Lower lobe of right lung (tissue), 2 donors: ENCODE measurements around the gene COL1A1. TPM values are rescaled to one million over a fixed set of nuclear protein-coding genes. Genes with fewer than 3 reads are reported as not detected.

Experiments used
- ATAC-seq, 2 donors: fragments of 200-7000 bp; cut with Tn5 transposase; one replicate each; pipeline ENCODE4 v1.9.1; 2020 to 2022; ENCODE audit warnings: mild to moderate bottlenecking in 2 of 2, moderate library complexity in 2 of 2
- DNase-seq: peaks from one replicate; pipeline ENCODE4 v3.0.0-alpha.2; 2020
- H3K27ac ChIP-seq: fragments of 200-600 bp; one replicate; pipeline ENCODE4 v1.8.0; 2022
- H3K27me3 ChIP-seq: fragments of 200-600 bp; one replicate; pipeline ENCODE4 v1.8.0; 2022; ENCODE audit warnings: low read depth
- H3K36me3 ChIP-seq: fragments of 200-600 bp; one replicate; pipeline ENCODE4 v1.8.0; 2022; ENCODE audit warnings: mild to moderate bottlenecking
- H3K4me1 ChIP-seq: fragments of 200-600 bp; one replicate; pipeline ENCODE4 v1.8.0; 2022
- H3K4me3 ChIP-seq: fragments of 200-600 bp; one replicate; pipeline ENCODE4 v1.8.0; 2022; ENCODE audit warnings: mild to moderate bottlenecking
- H3K9me3 ChIP-seq: fragments of 200-600 bp; one replicate; pipeline ENCODE4 v1.8.0; 2022
- intact Hi-C: fragments of 100-400 bp; cut with DNase I; formaldehyde crosslinking; loops from one replicate; pipeline ENCODE4 v1.11.0; 2022
- total RNA-seq: library from RNA; stranded (reverse); fragmentation: NEBNext Ultra II Directional; extraction: Animal tissue kit (Norgen Biotek cat#: 25700); gene quantifications from one replicate; pipeline ENCODE4 v1.2.1, GENCODE V29; 2021
- TF ChIP-seq, protein P1 (sequence below): fragments of 200-600 bp; IDR thresholded peaks from one replicate; pipeline ENCODE4 v1.8.0; 2022; ENCODE audit warnings: antibody characterized with exemption, mild to moderate bottlenecking
- donor health status: DM: no; HTN: yes; CAD: no; lungs with severe emphysema.

Gene COL1A1
- total RNA-seq, 1 donor from 2014 or later = 142 TPM

DNA sequence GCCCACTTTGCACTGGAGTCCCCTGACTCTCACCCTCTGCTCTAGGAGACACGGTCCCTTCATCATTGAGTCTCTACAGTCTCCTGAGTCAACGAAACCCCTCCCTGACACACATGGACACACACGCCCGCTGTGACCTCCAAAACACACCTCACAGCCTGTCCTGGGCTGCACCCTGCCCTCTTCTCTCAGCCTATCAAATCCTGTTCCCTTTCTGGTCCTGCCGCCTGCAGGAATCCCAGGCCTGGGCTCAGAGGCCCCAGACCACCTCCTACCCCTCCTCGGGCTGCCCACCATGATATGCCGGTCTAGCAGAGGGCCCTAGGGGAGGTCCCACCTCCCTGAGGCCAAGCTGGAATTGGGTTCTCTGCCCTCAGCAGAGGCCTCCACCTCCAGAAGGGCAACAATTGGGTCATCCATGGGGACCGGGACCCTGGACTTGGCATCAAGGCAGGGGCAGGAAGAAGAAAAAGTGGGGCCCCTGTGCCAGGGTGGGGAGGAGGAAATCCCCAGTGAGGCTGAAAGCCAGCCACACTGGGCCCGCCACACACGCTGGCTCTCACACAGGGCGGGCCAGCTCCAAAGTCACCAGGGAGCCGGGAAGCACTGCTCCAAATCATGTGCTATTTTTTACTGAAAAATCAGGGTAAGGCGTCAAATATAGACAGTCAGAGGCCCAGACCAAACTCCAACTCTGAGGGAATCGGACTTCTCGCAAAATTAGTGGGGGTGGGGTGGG lies 54.3 kb downstream of the COL1A1 start:
- no peaks in the 10 kb centered on the region for H3K27me3 ChIP-seq
- H3K4me1 ChIP-seq = peaks cover 52% of the 10 kb centered on the region
- H3K4me3 ChIP-seq = peak overlapping the region; percentile 78
- H3K9me3 ChIP-seq = no peaks in the 10 kb centered on the region
- intact Hi-C loops = no loop called here
- H3K36me3 ChIP-seq = peaks cover 47% of the 10 kb centered on the region
- peak overlapping the region; percentile 86 for H3K27ac ChIP-seq
- no peak for ATAC-seq
- no peak for DNase-seq
- TF ChIP-seq, protein P1, sequence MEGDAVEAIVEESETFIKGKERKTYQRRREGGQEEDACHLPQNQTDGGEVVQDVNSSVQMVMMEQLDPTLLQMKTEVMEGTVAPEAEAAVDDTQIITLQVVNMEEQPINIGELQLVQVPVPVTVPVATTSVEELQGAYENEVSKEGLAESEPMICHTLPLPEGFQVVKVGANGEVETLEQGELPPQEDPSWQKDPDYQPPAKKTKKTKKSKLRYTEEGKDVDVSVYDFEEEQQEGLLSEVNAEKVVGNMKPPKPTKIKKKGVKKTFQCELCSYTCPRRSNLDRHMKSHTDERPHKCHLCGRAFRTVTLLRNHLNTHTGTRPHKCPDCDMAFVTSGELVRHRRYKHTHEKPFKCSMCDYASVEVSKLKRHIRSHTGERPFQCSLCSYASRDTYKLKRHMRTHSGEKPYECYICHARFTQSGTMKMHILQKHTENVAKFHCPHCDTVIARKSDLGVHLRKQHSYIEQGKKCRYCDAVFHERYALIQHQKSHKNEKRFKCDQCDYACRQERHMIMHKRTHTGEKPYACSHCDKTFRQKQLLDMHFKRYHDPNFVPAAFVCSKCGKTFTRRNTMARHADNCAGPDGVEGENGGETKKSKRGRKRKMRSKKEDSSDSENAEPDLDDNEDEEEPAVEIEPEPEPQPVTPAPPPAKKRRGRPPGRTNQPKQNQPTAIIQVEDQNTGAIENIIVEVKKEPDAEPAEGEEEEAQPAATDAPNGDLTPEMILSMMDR = no peak

DNA sequence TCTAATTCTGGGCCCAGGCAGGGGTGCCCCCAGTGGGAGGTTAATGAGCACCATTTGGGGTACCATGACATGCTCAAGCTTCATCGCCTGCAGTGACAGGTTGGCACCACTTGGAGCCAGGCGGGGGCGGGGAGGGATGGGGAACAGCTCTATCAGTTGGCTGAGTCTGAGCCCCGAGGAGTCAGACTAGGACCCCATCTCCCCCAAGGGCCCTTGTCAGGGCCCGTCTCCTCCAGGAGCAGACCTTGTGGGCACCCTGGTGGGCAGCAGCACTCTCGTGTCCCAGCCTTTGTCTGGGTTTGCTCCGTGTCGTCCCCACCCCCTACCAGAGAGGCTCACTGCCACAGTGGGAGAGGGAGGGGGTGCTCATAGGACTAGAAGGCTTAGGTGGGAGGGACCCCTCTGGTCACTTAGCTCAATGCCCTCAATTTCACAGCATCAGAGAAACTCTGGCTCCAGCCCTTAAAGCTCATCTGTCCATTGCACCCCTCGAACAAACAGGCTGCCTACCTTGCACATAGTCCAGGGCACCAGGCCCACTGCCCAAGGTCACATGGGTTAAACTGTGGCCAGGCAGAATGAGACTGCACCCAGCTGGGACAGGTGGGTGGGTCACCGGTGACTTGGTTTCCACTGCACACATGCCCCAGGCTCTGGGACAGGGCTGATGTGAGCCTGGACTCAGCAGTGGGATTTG lies 55.1 kb downstream of the COL1A1 start:
- H3K27ac ChIP-seq = peak overlapping the region; percentile 86
- intact Hi-C loops = no loop called here

DNA sequence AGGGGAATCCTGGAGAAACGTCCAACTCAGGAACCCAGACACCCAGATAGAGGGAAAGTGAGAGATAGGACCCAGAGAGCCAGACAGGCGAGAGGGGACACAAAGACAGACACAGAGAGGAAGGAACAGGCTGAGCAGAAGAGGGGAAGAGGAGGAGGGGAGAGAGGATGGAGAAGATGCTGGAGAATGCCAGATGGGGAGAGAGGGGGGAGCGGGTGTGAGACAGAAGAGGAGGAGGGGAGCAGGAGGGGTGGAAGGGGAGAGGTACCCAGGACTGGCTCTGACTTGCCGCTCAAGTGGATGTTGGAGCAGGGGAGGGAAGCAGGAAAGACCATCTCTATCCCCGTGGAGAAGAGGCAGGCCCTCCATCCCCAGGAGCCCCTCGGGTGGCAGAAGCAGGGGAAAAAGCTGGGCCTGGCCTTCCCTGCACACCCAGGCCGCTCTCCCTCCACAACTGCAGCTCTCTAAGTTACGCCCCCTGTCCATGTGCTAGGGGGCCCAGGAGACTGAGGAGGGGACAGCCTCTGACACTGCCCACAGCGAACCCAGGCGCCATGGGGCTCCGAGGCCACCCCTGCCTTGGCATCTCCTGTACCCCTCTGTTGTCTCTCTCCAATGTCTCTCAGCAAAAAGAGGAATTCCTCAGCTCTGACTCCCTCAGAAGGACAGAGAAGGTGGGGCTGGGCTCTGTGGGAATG lies 55.8 kb downstream of the COL1A1 start:
- Histone ChIP-seq H3K9me3 (no peaks in the 10 kb centered on the region), H3K27me3 (no peaks in the 10 kb centered on the region), H3K36me3 (peaks cover 61% of the 10 kb centered on the region), H3K4me1 (peaks cover 58% of the 10 kb centered on the region), H3K4me3 (peak overlapping the region; percentile 78), H3K27ac (peak overlapping the region; percentile 86)
- TF ChIP-seq, protein P1 = no peak
- DNase-seq (no peak), ATAC-seq (no peak)
- intact Hi-C loops = no loop called here

More for the DNA sequence above, 55.1 kb downstream of the COL1A1 start:
- peak overlapping the region; percentile 78 for H3K4me3 ChIP-seq
- DNase-seq = no peak
- H3K4me1 ChIP-seq = peaks cover 53% of the 10 kb centered on the region
- H3K27me3 ChIP-seq = no peaks in the 10 kb centered on the region
- ATAC-seq = no peak
- TF ChIP-seq, protein P1 = no peak
- H3K9me3 ChIP-seq = no peaks in the 10 kb centered on the region
- H3K36me3 ChIP-seq = peaks cover 54% of the 10 kb centered on the region

DNA sequence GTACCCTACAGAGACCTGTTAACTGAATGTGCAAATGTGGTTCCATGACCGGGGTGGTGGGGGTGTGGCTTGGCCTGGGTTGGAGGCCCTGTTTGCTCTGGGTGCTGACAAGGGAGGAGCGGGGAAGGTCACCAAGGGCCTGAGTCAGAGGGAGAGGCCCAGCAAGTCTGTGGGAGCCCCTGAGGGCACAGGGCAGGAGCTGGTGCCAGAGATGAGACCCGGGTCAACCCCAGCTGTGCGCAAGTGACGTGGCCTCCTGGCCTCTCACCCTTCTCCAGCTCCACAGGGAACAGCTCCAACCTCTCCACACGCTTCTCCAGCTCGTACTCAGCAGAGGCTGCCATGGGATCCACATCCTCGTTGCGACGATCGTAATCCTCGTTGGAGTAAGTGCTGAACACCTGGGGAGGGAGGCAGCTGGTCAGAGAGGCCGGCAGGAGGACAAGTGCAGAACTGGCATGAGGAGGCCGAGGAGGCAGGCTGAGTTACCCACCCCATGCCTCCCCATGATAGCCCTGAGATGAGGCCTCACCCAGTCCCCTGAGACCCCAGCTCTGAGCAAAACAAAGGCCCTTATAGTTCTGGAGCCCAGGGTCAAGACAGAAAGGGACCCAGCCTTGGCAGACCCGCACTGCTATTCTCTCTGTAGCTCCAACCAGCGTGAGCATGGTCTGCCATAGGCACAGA lies 56.4 kb downstream of the COL1A1 start:
- TF ChIP-seq, protein P1 = no peak
- DNase-seq = no peak
- no peak for ATAC-seq
- Histone ChIP-seq H3K27ac (no peak overlapping the region), H3K4me1 (peaks cover 65% of the 10 kb centered on the region), H3K36me3 (peaks cover 68% of the 10 kb centered on the region), H3K9me3 (no peaks in the 10 kb centered on the region), H3K4me3 (no peak overlapping the region), H3K27me3 (no peaks in the 10 kb centered on the region)
- intact Hi-C loops = no loop called here

DNA sequence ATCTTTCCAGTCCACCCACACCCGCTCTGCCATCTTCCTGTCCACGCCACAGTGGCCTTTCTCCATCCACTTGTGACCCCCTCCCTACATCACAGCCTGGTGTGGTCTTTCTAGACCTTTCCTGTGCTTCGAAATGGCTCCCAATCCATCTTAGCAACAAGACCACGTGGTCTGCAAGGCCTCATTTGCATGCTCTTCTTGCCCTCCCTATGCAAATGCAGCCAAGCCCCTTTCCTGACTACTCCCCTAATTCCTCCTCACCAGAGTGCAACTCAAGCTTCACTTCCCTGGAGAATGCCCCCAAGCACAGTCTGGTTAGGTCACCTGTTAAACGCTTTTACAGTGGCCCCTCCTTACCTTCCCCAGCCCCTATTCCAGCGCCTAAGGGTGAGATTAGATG lies 57.1 kb downstream of the COL1A1 start:
- TF ChIP-seq, protein P1 = no peak
- no peaks in the 10 kb centered on the region for H3K27me3 ChIP-seq
- no peak overlapping the region for H3K27ac ChIP-seq
- peaks cover 73% of the 10 kb centered on the region for H3K36me3 ChIP-seq
- no peak overlapping the region for H3K4me3 ChIP-seq
- intact Hi-C loops = no loop called here
- ATAC-seq = no peak
- H3K4me1 ChIP-seq = peaks cover 69% of the 10 kb centered on the region
- DNase-seq = no peak
- H3K9me3 ChIP-seq = no peaks in the 10 kb centered on the region
